Spinal cord (tissue), 10 donors: ENCODE data around the gene FUNDC2. TPM values are rescaled to one million over a fixed set of nuclear protein-coding genes. Genes with fewer than 3 reads are reported as not detected.

ENCODE experiments used
- DNase-seq, 6 donors: peaks; one replicate each; pipeline versions ENCODE4 v3.0.0 to v3.0.0-alpha.2; 2013 to 2015; ENCODE audit warnings: low spot score in 6 of 6, low read depth in 4 of 6
- H3K27ac ChIP-seq: one replicate; pipeline ENCODE4 v1.5.1; 2013; ENCODE audit warnings: low read depth, low read length, control low read depth
- H3K27me3 ChIP-seq: one replicate; pipeline ENCODE4 v1.6.1; 2013; ENCODE audit warnings: low read length; ENCODE audit not compliant: control insufficient read depth, insufficient read depth
- H3K36me3 ChIP-seq: one replicate; pipeline ENCODE4 v1.6.1; 2013; ENCODE audit warnings: low read length; ENCODE audit not compliant: control insufficient read depth, insufficient read depth
- H3K4me1 ChIP-seq: one replicate; pipeline ENCODE4 v1.6.1; 2013; ENCODE audit warnings: low read length; ENCODE audit not compliant: control insufficient read depth, insufficient read depth
- H3K4me3 ChIP-seq: one replicate; pipeline ENCODE4 v1.5.1; 2013; ENCODE audit warnings: low read depth, low read length, control low read depth
- H3K9me3 ChIP-seq: one replicate; pipeline ENCODE4 v1.6.1; 2013; ENCODE audit warnings: low read length; ENCODE audit not compliant: control insufficient read depth, insufficient read depth
- WGBS: methylation state at CpG from one replicate; pipeline ENCODE4 v1.1.5; 2013; ENCODE audit warnings: missing lambda C conversion rate; ENCODE audit not compliant: insufficient coverage; 5-methylcytosine and 5-hydroxymethylcytosine counted together
- polyA plus RNA-seq, 2 donors: library from polyadenylated mRNA; unstranded; fragments of 120-200 nt; gene quantifications; one replicate each; pipeline ENCODE4 v1.2.1, GENCODE V29; 2013; ENCODE audit not compliant: insufficient read length in 2 of 2
- total RNA-seq, 2 donors: library from RNA; depleted of rRNA in 1 of 2; stranded (reverse); fragments of 120-200 nt in 1 of 2; fragments of >200 nt in 1 of 2; gene quantifications; one replicate each; pipeline versions ENCODE4 v1.2.3 to v1.2.4, GENCODE V29; 2013 to 2014
- donor health status: healthy.

FUNDC2 gene
- total and polyA plus RNA-seq, 4 donors: 44.7 to 130 (median 113) TPM

- H3K9me3 ChIP-seq: no peaks in the 10 kb centered on the region
- H3K27me3 ChIP-seq: no peaks in the 10 kb centered on the region
- H3K4me3 ChIP-seq: no peak overlapping the region
- no peak for DNase-seq
- peaks cover 3% of the 10 kb centered on the region for H3K36me3 ChIP-seq
- no peaks in the 10 kb centered on the region for H3K4me1 ChIP-seq
- no peak overlapping the region for H3K27ac ChIP-seq
- WGBS: 86% methylated on average over 3 of the region's 6 CpGs
Observed at GRCh38 chrX:155046129-155046810, 19.6 kb downstream of the FUNDC2 start.

- Histone ChIP-seq H3K4me1 (no peaks in the 10 kb centered on the region), H3K27me3 (no peaks in the 10 kb centered on the region), H3K9me3 (no peaks in the 10 kb centered on the region), H3K27ac (no peak overlapping the region), H3K4me3 (no peak overlapping the region), H3K36me3 (peaks cover 3% of the 10 kb centered on the region)
- DNase-seq: no peak
- WGBS: 68% methylated on average over 3 of the region's 5 CpGs
Observed at GRCh38 chrX:155046811-155047528, 20.3 kb downstream of the FUNDC2 start.

- WGBS: 23% methylated on average over 4 of the region's 9 CpGs
- Histone ChIP-seq H3K27me3 (no peaks in the 10 kb centered on the region), H3K9me3 (no peaks in the 10 kb centered on the region), H3K4me1 (no peaks in the 10 kb centered on the region), H3K4me3 (no peak overlapping the region), H3K27ac (no peak overlapping the region), H3K36me3 (peaks cover 3% of the 10 kb centered on the region)
- peak in 2 of 6 donors; percentile 34 to 57 for DNase-seq
Observed at GRCh38 chrX:155048977-155049619, 22.5 kb downstream of the FUNDC2 start.

GRCh38 chrX:155052738-155053498 lies 26.3 kb downstream of the FUNDC2 start:
- Histone ChIP-seq H3K36me3 (no peaks in the 10 kb centered on the region), H3K4me3 (no peak overlapping the region), H3K27me3 (no peaks in the 10 kb centered on the region), H3K27ac (no peak overlapping the region), H3K9me3 (no peaks in the 10 kb centered on the region), H3K4me1 (peaks cover 4% of the 10 kb centered on the region)
- DNase-seq: no peak
- 78% methylated on average over 4 of the region's 5 CpGs for WGBS

- no peak for DNase-seq
- Histone ChIP-seq H3K4me3 (no peak overlapping the region), H3K9me3 (no peaks in the 10 kb centered on the region), H3K4me1 (peaks cover 4% of the 10 kb centered on the region), H3K36me3 (no peaks in the 10 kb centered on the region), H3K27me3 (no peaks in the 10 kb centered on the region), H3K27ac (no peak overlapping the region)
- 75% methylated on average over 3 of the region's 3 CpGs for WGBS
Observed at GRCh38 chrX:155053656-155054055, 27.0 kb downstream of the FUNDC2 start.

GRCh38 chrX:155054255-155054654 lies 27.6 kb downstream of the FUNDC2 start:
- Histone ChIP-seq H3K27ac (no peak overlapping the region), H3K36me3 (no peaks in the 10 kb centered on the region), H3K9me3 (no peaks in the 10 kb centered on the region), H3K4me1 (peaks cover 4% of the 10 kb centered on the region), H3K27me3 (no peaks in the 10 kb centered on the region), H3K4me3 (no peak overlapping the region)
- DNase-seq: no peak
- 50% methylated on average over 1 of the region's 4 CpGs for whole genome bisulfite sequencing

- no peaks in the 10 kb centered on the region for H3K9me3 ChIP-seq
- H3K27me3 ChIP-seq: no peaks in the 10 kb centered on the region
- no CpG with 5 or more reads among the region's 3 CpGs for WGBS
- DNase-seq: no peak
- H3K4me3 ChIP-seq: no peak overlapping the region
- H3K27ac ChIP-seq: no peak overlapping the region
- peaks cover 4% of the 10 kb centered on the region for H3K4me1 ChIP-seq
- H3K36me3 ChIP-seq: no peaks in the 10 kb centered on the region
Observed at GRCh38 chrX:155055494-155055893, 28.9 kb downstream of the FUNDC2 start.

- H3K4me1 ChIP-seq: peaks cover 4% of the 10 kb centered on the region
- no peaks in the 10 kb centered on the region for H3K27me3 ChIP-seq
- WGBS: no CpG with 5 or more reads among the region's 1 CpG
- no peak for DNase-seq
- H3K27ac ChIP-seq: no peak overlapping the region
- H3K9me3 ChIP-seq: no peaks in the 10 kb centered on the region
- H3K4me3 ChIP-seq: no peak overlapping the region
- H3K36me3 ChIP-seq: no peaks in the 10 kb centered on the region
Observed at GRCh38 chrX:155056471-155056870, 29.8 kb downstream of the FUNDC2 start.
